Activated T-cell treated with anti-CD3 and anti-CD28 coated beads, Interleukin-2, amount 50 U/mL, for 24 hours (primary cell): Measurements from ENCODE around the gene SNAPC3.
"Not testable (repeated sequence)": the region's sequence is repeated elsewhere in the genome, so short reads cannot be mapped to it uniquely, and the experiment has no call there.

Experiments used
- DNase-seq: peaks from one replicate; pipeline ENCODE4 v3.0.0-alpha.2; 2020
- H3K27ac Mint-ChIP-seq: 2 replicates; pipeline ENCODE4 v1.8.0; 2020; ENCODE audit warnings: mild to moderate bottlenecking, mixed read lengths
- H3K27me3 Mint-ChIP-seq: 2 replicates; pipeline ENCODE4 v1.8.0; 2020; ENCODE audit warnings: mixed read lengths
- H3K36me3 Mint-ChIP-seq: 2 replicates; pipeline ENCODE4 v1.8.0; 2020; ENCODE audit warnings: low read depth, mixed read lengths
- H3K4me1 Mint-ChIP-seq: 2 replicates; pipeline ENCODE4 v1.8.0; 2020; ENCODE audit warnings: low read depth, mixed read lengths
- H3K4me3 Mint-ChIP-seq: 2 replicates; pipeline ENCODE4 v1.8.0; 2020; ENCODE audit warnings: mild to moderate bottlenecking, moderate library complexity, mixed read lengths
- H3K9me3 Mint-ChIP-seq: 2 replicates; pipeline ENCODE4 v1.8.0; 2020; ENCODE audit warnings: mixed read lengths

SNAPC3 gene

GRCh38 chr9:15441841-15442240, 19.2 kb downstream of the SNAPC3 start:
- DNase-seq, H3K9me3 Mint-ChIP-seq, H3K4me3 Mint-ChIP-seq, H3K27me3 Mint-ChIP-seq, H3K27ac Mint-ChIP-seq: not testable (repeated sequence)
- peaks cover 15% of the 10 kb centered on the region for H3K4me1 Mint-ChIP-seq
- peaks cover 87% of the 10 kb centered on the region for H3K36me3 Mint-ChIP-seq

- not testable (repeated sequence) for H3K27ac Mint-ChIP-seq, H3K4me3 Mint-ChIP-seq, H3K27me3 Mint-ChIP-seq, DNase-seq, H3K9me3 Mint-ChIP-seq
- Mint-ChIP-seq H3K36me3 (peaks cover 87% of the 10 kb centered on the region), H3K4me1 (peaks cover 14% of the 10 kb centered on the region)
These were observed 19.6 kb downstream of the SNAPC3 start for GRCh38 chr9:15442264-15442663.

- no peaks in the 10 kb centered on the region for H3K4me1 Mint-ChIP-seq
- no peaks in the 10 kb centered on the region for H3K9me3 Mint-ChIP-seq
- no peak for DNase-seq
- H3K27ac Mint-ChIP-seq: no peak overlapping the region
- peaks cover 87% of the 10 kb centered on the region for H3K36me3 Mint-ChIP-seq
- no peaks in the 10 kb centered on the region for H3K27me3 Mint-ChIP-seq
- H3K4me3 Mint-ChIP-seq: no peak overlapping the region
These were observed 21.5 kb downstream of the SNAPC3 start for GRCh38 chr9:15444141-15444540.

- peaks cover 83% of the 10 kb centered on the region for H3K36me3 Mint-ChIP-seq
- no peaks in the 10 kb centered on the region for H3K27me3 Mint-ChIP-seq
- no peaks in the 10 kb centered on the region for H3K4me1 Mint-ChIP-seq
- H3K4me3 Mint-ChIP-seq: no peak overlapping the region
- no peak for DNase-seq
- no peaks in the 10 kb centered on the region for H3K9me3 Mint-ChIP-seq
- H3K27ac Mint-ChIP-seq: peak overlapping the region; percentile 40
These were observed 31.3 kb downstream of the SNAPC3 start for GRCh38 chr9:15453956-15454355.

GRCh38 chr9:15461056-15461455, 38.4 kb downstream of the SNAPC3 start:
- H3K9me3 Mint-ChIP-seq: no peaks in the 10 kb centered on the region
- no peak overlapping the region for H3K27ac Mint-ChIP-seq
- no peaks in the 10 kb centered on the region for H3K27me3 Mint-ChIP-seq
- H3K4me3 Mint-ChIP-seq: no peak overlapping the region
- H3K4me1 Mint-ChIP-seq: no peaks in the 10 kb centered on the region
- DNase-seq: no peak
- peaks cover 90% of the 10 kb centered on the region for H3K36me3 Mint-ChIP-seq

- no peak overlapping the region for H3K4me3 Mint-ChIP-seq
- H3K4me1 Mint-ChIP-seq: peaks cover 3% of the 10 kb centered on the region
- H3K36me3 Mint-ChIP-seq: peaks cover 90% of the 10 kb centered on the region
- H3K9me3 Mint-ChIP-seq: no peaks in the 10 kb centered on the region
- H3K27ac Mint-ChIP-seq: no peak overlapping the region
- no peak for DNase-seq
- H3K27me3 Mint-ChIP-seq: no peaks in the 10 kb centered on the region
These were observed 38.9 kb downstream of the SNAPC3 start for GRCh38 chr9:15461601-15462000.

GRCh38 chr9:15468145-15468544, 45.5 kb downstream of the SNAPC3 start:
- Mint-ChIP-seq H3K9me3 (no peaks in the 10 kb centered on the region), H3K36me3 (peaks cover 90% of the 10 kb centered on the region), H3K27me3 (no peaks in the 10 kb centered on the region), H3K4me1 (peaks cover 19% of the 10 kb centered on the region), H3K27ac (peak overlapping the region; percentile 80), H3K4me3 (no peak overlapping the region)
- DNase-seq: no peak

- H3K27me3 Mint-ChIP-seq: no peaks in the 10 kb centered on the region
These were observed 46.7 kb downstream of the SNAPC3 start for GRCh38 chr9:15469406-15469805.

GRCh38 chr9:15469862-15470261, 47.2 kb downstream of the SNAPC3 start:
- H3K4me3 Mint-ChIP-seq: no peak overlapping the region
- H3K27ac Mint-ChIP-seq: peak overlapping the region; percentile 11
- peaks cover 22% of the 10 kb centered on the region for H3K4me1 Mint-ChIP-seq
- H3K27me3 Mint-ChIP-seq: no peaks in the 10 kb centered on the region
- H3K9me3 Mint-ChIP-seq: no peaks in the 10 kb centered on the region
- H3K36me3 Mint-ChIP-seq: peaks cover 89% of the 10 kb centered on the region
- no peak for DNase-seq

More at GRCh38 chr9:15469406-15469805, 46.7 kb downstream of the SNAPC3 start:
- H3K4me3 Mint-ChIP-seq: no peak overlapping the region
- no peak overlapping the region for H3K27ac Mint-ChIP-seq
- no peaks in the 10 kb centered on the region for H3K9me3 Mint-ChIP-seq
- peaks cover 22% of the 10 kb centered on the region for H3K4me1 Mint-ChIP-seq
- DNase-seq: no peak
- H3K36me3 Mint-ChIP-seq: peaks cover 90% of the 10 kb centered on the region

GRCh38 chr9:15475923-15476536, 53.4 kb downstream of the SNAPC3 start:
- DNase-seq: no peak
- no peak overlapping the region for H3K4me3 Mint-ChIP-seq
- H3K9me3 Mint-ChIP-seq: no peaks in the 10 kb centered on the region
- H3K4me1 Mint-ChIP-seq: peaks cover 23% of the 10 kb centered on the region
- peak overlapping the region; percentile 41 for H3K27ac Mint-ChIP-seq
- H3K27me3 Mint-ChIP-seq: no peaks in the 10 kb centered on the region
- peaks cover 77% of the 10 kb centered on the region for H3K36me3 Mint-ChIP-seq

GRCh38 chr9:15480028-15480427, 57.4 kb downstream of the SNAPC3 start:
- Mint-ChIP-seq H3K36me3 (peaks cover 73% of the 10 kb centered on the region), H3K27ac (peak overlapping the region; percentile 35), H3K4me1 (peaks cover 27% of the 10 kb centered on the region), H3K4me3 (no peak overlapping the region), H3K9me3 (no peaks in the 10 kb centered on the region), H3K27me3 (no peaks in the 10 kb centered on the region)
- DNase-seq: no peak

GRCh38 chr9:15482146-15482545, 59.5 kb downstream of the SNAPC3 start:
- DNase-seq: no peak
- Mint-ChIP-seq H3K27ac (peak overlapping the region; percentile 4), H3K4me1 (peaks cover 39% of the 10 kb centered on the region), H3K36me3 (peaks cover 72% of the 10 kb centered on the region), H3K27me3 (no peaks in the 10 kb centered on the region), H3K9me3 (no peaks in the 10 kb centered on the region), H3K4me3 (no peak overlapping the region)

GRCh38 chr9:15484802-15485201, 62.1 kb downstream of the SNAPC3 start:
- peak overlapping the region; percentile 16 for H3K27ac Mint-ChIP-seq
- H3K4me3 Mint-ChIP-seq: no peak overlapping the region
- H3K27me3 Mint-ChIP-seq: no peaks in the 10 kb centered on the region
- peaks cover 41% of the 10 kb centered on the region for H3K4me1 Mint-ChIP-seq
- H3K9me3 Mint-ChIP-seq: no peaks in the 10 kb centered on the region
- DNase-seq: no peak
- peaks cover 78% of the 10 kb centered on the region for H3K36me3 Mint-ChIP-seq

- DNase-seq: no peak
- Mint-ChIP-seq H3K4me3 (no peak overlapping the region), H3K9me3 (no peaks in the 10 kb centered on the region), H3K27me3 (no peaks in the 10 kb centered on the region), H3K27ac (peak overlapping the region; percentile 83), H3K36me3 (peaks cover 77% of the 10 kb centered on the region), H3K4me1 (peaks cover 44% of the 10 kb centered on the region)
These were observed 63.4 kb downstream of the SNAPC3 start for GRCh38 chr9:15485836-15486666.

- H3K27me3 Mint-ChIP-seq: no peaks in the 10 kb centered on the region
- H3K4me3 Mint-ChIP-seq: no peak overlapping the region
These were observed 69.3 kb downstream of the SNAPC3 start for GRCh38 chr9:15491950-15492349.

More at GRCh38 chr9:15491950-15492349, 69.3 kb downstream of the SNAPC3 start:
- no peak for DNase-seq
- Mint-ChIP-seq H3K27ac (peak overlapping the region; percentile 64), H3K36me3 (peaks cover 84% of the 10 kb centered on the region), H3K4me1 (peaks cover 54% of the 10 kb centered on the region), H3K9me3 (no peaks in the 10 kb centered on the region)
